Iris pigment epithelial cell (primary cell): ENCODE results near the gene SLC19A3.
"Not testable (repeated sequence)": the region's sequence is repeated elsewhere in the genome, so short reads cannot be mapped to it uniquely, and the experiment has no call there.

ENCODE experiments used
- DNase-seq: peaks from one replicate; pipeline ENCODE4 v3.0.0-alpha.2; 2011; ENCODE audit warnings: low read depth

SLC19A3 gene

GRCh38 chr2:227703280-227703732 is 14.5 kb downstream of the SLC19A3 start:
- peak; percentile 71 for DNase-seq

GRCh38 chr2:227701556-227701955 is 16.3 kb downstream of the SLC19A3 start:
- no peak for DNase-seq

- DNase-seq, result peak; percentile 18
Measured at GRCh38 chr2:227696990-227697679, 20.7 kb downstream of the SLC19A3 start.

GRCh38 chr2:227687189-227687588 is 30.6 kb downstream of the SLC19A3 start:
- no peak for DNase-seq

GRCh38 chr2:227684258-227684657 is 33.6 kb downstream of the SLC19A3 start:
- DNase-seq, result no peak

GRCh38 chr2:227677928-227678327 is 39.9 kb downstream of the SLC19A3 start:
- no peak for DNase-seq

- DNase-seq, result no peak
Measured at GRCh38 chr2:227674485-227674884, 43.3 kb downstream of the SLC19A3 start.

- not testable (repeated sequence) for DNase-seq
Measured at GRCh38 chr2:227673620-227674019, 44.2 kb downstream of the SLC19A3 start.

GRCh38 chr2:227671170-227671905 is 46.5 kb downstream of the SLC19A3 start:
- no peak for DNase-seq

- DNase-seq, result not testable (repeated sequence)
Measured at GRCh38 chr2:227666631-227667170, 51.1 kb downstream of the SLC19A3 start, which contains the start of gene SCYGR5. SCYGR5 (plus strand) TSS chr2:227666804; CDS start chr2:227666804, 0 bp downstream.

- no peak for DNase-seq
Measured at GRCh38 chr2:227665189-227665940, 52.5 kb downstream of the SLC19A3 start.

GRCh38 chr2:227661827-227662226 is 56.0 kb downstream of the SLC19A3 start:
- no peak for DNase-seq

GRCh38 chr2:227661025-227661649 is 56.7 kb downstream of the SLC19A3 start:
- no peak for DNase-seq

GRCh38 chr2:227657199-227657845 is 60.5 kb downstream of the SLC19A3 start:
- peak; percentile 80 for DNase-seq

- peak; percentile 95 for DNase-seq
Measured at GRCh38 chr2:227655454-227655853, 62.4 kb downstream of the SLC19A3 start.

GRCh38 chr2:227654426-227654825 is 63.4 kb downstream of the SLC19A3 start:
- no peak for DNase-seq

- DNase-seq, result peak; percentile 44
Measured at GRCh38 chr2:227653419-227653818, 64.4 kb downstream of the SLC19A3 start.

- no peak for DNase-seq
Measured at GRCh38 chr2:227643990-227644551, 73.8 kb downstream of the SLC19A3 start.

- peak; percentile 25 for DNase-seq
Measured at GRCh38 chr2:227642656-227643055, 75.2 kb downstream of the SLC19A3 start.

- no peak for DNase-seq
Measured at GRCh38 chr2:227634201-227634600, 83.6 kb downstream of the SLC19A3 start.
